ENCODE data around the gene APH1B. TPM values are rescaled to one million over a fixed set of nuclear protein-coding genes. Genes with fewer than 3 reads are reported as not detected.
"Not testable (repeated sequence)": the region's sequence is repeated elsewhere in the genome, so short reads cannot be mapped to it uniquely, and the experiment has no call there.

Gene APH1B
- total RNA-seq, 4 donors from 2014 or later: 15.9 to 17.4 (median 17.0) TPM

DNA sequence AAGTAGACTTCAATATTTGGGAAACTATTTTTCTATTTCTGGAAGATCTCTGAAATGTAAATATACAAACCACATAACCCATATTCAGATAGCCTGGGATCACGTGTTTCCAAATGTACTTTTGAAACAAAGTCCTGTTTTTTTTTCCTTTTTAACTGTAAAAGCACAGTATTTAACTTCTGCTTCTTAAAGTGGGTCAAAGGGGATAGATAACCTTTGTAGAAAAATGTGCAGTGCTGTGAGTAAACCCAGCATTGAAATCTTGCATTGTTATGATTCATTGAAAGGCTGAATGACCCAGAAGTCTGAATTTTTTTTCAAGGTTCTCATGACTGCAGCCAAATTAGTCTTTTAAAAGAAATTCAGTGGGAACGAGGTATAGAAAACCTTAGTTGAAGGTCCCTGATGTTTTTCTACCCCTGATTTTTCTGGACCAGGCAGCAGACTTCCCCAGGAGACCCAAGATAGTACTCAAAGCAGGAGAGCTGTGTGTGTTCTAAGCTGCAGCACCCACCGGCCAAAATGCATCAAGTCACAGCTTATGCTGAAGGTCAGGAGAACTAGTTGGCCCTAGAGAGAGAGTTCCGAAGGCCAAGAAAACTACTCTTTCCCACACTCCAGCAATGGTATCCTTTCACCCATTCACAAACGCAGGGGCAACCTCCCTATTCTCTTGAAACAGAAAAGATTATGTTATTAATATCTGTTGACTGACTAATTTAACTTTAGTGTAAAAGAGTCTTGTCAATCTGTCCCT, 43.6 kb upstream of the APH1B start:
- ATAC-seq (ENCODE audit: low FRiP score): peak; percentile 67
- TF ChIP-seq, protein P1, sequence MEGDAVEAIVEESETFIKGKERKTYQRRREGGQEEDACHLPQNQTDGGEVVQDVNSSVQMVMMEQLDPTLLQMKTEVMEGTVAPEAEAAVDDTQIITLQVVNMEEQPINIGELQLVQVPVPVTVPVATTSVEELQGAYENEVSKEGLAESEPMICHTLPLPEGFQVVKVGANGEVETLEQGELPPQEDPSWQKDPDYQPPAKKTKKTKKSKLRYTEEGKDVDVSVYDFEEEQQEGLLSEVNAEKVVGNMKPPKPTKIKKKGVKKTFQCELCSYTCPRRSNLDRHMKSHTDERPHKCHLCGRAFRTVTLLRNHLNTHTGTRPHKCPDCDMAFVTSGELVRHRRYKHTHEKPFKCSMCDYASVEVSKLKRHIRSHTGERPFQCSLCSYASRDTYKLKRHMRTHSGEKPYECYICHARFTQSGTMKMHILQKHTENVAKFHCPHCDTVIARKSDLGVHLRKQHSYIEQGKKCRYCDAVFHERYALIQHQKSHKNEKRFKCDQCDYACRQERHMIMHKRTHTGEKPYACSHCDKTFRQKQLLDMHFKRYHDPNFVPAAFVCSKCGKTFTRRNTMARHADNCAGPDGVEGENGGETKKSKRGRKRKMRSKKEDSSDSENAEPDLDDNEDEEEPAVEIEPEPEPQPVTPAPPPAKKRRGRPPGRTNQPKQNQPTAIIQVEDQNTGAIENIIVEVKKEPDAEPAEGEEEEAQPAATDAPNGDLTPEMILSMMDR (IDR thresholded peaks at IDR 0.05): no peak

DNA sequence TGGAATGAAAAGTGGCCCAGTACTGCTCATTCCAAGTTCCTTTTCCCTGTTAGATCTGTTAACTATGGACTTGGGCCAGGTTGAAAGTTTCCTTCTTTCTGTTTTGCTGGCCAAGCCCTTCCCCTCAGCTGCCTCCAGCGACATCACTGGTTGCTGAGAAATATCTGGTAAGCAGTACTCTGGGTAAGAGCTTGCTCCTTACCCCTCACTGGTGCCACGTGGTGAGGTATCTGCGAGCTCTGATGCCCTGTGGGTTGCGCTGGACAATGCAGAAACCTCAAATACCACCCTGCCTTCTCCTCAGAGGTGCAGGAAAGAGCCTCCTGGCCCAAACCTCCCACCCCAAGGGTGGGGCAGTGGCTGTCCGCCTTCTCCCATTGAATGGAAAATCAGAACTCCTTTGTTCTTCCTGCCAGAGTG, 42.9 kb upstream of the APH1B start:
- ATAC-seq (ENCODE audit: low FRiP score): peak; percentile 24
- TF ChIP-seq, protein P1 (IDR thresholded peaks at IDR 0.05): no peak
- DNase-seq (ENCODE audit: low spot score): no peak

More for the DNA sequence above, 43.6 kb upstream of the APH1B start:
- DNase-seq (ENCODE audit: low spot score): no peak

DNA sequence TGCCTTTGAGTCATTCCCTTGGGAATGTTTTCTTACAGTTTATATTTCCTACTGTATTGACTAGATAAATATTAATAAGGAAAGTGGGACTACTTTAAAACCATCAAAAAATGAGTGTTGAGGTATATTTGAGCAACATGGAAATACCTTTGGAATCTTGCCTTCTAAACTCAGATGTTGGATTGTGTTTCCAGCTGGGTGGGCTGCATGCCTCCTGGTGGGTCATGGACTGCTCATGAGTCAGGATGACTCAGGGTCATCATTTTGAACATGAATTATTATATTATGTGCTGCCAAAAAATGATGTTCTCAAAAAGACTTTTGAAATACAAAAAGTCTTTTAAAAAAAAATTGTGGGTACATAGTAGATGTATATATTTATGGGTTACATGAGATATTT, 41.1 kb upstream of the APH1B start:
- ATAC-seq (ENCODE audit: low FRiP score): peak; percentile 57
- TF ChIP-seq, protein P1 (IDR thresholded peaks at IDR 0.05): no peak
- no peak for DNase-seq (ENCODE audit: low spot score)

DNA sequence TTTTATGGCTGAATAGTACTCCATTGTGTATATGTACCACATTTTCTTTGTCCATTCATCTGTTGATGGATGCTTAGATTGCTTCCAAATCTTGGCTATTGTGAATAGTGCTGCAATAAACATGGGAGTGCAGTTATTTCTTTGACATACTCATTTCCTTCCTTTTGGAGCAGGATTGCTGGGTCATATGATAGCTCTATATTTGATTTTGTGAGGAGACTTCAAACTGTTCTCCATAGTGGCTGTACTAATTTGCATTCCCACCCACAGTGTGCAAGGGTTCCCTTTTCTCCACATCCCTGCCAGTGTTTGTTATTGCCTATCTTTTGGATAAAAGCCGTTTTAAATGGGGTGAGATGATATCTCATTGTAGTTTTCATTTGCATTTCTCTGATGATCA, 40.3 kb upstream of the APH1B start:
- DNase-seq (ENCODE audit: low spot score); ATAC-seq (ENCODE audit: low FRiP score): not testable (repeated sequence)

DNA sequence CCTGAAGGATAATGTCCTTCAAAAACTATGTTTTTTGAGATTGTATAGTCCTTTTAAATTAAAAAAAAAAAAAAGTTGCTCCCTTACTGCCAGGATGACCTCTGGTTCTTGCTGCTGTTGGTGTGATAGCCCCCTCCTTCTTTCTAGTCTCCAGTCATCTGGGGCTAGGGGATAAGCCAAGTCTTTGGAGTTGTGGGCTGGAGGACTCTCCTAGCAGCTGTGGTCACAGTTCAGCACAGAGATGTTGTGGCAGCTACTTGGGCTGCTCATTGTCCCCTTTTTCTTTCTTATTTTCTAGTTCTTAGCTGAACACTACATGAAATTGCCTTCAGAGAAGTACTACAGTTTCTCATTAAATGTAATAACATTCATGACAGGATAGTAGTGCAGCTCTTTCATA, 39.2 kb upstream of the APH1B start:
- TF ChIP-seq, protein P1 (IDR thresholded peaks at IDR 0.05): no peak
- DNase-seq (ENCODE audit: low spot score): no peak
- ATAC-seq (ENCODE audit: low FRiP score): no peak

DNA sequence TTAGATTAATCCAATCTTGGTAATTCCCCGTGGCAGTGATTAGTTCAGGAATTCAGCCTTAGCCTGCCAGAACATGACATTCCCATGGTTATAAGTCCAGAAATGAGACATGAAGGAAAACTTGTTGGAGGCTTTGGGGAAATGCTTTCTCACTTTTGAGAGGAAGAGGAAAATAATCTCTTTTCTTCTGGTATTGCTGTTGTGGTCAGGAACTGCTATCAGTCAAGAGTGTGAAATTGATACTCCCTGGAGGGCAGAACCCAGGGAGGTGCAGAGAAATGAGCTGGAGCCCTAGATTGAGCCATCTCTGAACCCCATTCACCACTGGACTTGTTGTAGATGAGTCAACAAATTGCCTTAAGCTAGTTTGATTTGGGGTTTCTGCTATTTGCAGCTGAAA, 38.6 kb upstream of the APH1B start:
- ATAC-seq (ENCODE audit: low FRiP score) (peak; percentile 87), DNase-seq (ENCODE audit: low spot score) (no peak)
- TF ChIP-seq, protein P1 (IDR thresholded peaks at IDR 0.05): no peak

DNA sequence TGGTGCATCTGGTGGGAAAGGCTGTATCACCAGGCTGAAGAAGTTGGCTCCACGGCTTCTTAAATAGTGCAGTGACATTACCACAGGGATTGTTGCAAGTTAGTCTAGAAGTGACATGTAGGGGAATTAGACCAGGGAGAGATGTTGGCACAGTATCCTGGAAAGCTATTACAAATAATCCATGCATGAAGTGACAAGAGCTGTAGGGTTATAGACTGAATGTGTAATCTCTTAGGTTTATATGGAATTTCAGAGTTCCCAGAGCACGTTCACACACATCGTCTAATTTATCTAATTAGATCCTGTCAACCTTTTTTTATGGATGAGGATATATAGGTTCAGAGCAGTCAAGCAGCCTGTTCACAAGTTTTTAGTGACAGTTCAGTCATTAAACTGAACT, 37.3 kb upstream of the APH1B start:
- TF ChIP-seq, protein P1 (IDR thresholded peaks at IDR 0.05): no peak
- ATAC-seq (ENCODE audit: low FRiP score): no peak
- no peak for DNase-seq (ENCODE audit: low spot score)

All from omental fat pad (tissue), 4 donors.